Astrocyte of the hippocampus (primary cell): ENCODE measurements around the gene ERICH6B.

ENCODE experiments used
- DNase-seq: peaks from one replicate; pipeline ENCODE4 v3.0.0; 2011; ENCODE audit warnings: low read depth, low spot score

ERICH6B gene

GRCh38 chr13:45601680-45602079, 13.9 kb downstream of the ERICH6B start:
- no peak for DNase-seq

GRCh38 chr13:45598597-45598996, 16.9 kb downstream of the ERICH6B start:
- DNase-seq: no peak

DNA sequence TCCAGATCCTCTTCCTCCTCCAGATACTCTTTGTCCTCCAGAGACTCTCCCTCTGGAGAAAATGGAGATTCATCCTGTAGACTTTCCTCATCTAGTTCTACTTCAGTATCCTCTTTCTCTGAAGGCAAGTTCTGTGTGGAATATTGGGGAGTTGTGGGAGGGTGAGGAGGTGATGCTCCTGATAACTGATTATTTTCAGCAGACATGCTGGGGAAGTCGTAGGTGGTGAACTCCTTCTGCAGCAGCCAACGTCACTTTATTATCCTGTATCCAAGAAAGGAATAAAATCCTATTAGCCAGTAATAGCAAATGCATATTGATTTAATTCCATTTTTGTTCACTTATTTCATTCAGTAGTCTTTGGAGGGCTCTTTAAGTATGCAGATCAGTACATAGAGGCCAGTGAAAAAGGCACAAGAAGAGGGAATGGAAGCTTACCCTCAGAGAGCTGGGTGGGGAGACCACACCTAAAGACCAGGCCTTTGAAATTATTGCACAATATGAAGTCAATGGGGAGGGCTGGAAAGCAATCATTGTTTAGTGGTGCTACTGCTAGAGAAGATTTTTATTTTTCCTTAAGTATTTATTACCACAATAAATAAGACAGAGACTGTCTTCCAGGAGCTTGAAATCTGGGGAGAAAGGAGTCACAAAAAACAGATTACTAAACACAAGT, 18.6 kb downstream of the ERICH6B start:
- DNase-seq: no peak

- DNase-seq: peak; percentile 29
Measured at GRCh38 chr13:45595965-45596364, 19.6 kb downstream of the ERICH6B start.

DNA sequence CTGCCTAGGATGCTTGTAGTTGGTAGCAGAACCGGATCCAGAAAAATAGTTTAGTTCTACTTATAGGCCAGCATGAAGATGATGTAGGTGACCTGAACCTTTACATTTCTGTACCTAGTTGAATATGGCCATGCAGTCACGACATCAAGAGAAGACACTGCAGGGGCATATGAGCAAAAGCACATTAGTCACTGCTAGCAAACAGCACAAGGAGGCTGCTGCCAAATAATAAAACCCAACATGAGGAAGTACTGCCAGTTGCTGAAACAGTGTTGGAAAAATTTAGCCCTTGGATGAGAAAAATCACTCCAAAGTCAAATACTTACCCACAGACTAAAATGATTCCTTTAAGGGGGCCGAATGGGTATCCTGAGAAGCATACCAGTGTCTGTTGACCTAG, 20.8 kb downstream of the ERICH6B start:
- DNase-seq: no peak

DNA sequence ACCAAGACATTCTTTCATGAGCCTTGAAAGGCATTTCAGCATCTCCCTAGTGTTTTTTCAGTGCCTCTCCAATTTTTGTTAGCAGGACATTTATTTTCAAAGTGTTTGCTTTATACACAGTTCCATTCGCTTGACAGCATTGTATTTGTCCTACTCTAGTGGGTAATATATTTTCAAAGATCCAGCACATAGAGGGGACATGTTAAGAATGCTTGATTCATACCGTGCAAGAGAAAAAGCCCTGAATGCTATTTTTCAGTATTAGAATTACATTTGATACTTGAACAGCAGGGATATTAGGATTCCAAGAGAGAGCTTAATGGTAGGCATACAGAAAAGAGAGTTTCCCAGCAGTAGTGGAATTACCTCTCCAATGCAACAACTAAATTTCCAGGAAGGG, 21.3 kb downstream of the ERICH6B start:
- no peak for DNase-seq

DNA sequence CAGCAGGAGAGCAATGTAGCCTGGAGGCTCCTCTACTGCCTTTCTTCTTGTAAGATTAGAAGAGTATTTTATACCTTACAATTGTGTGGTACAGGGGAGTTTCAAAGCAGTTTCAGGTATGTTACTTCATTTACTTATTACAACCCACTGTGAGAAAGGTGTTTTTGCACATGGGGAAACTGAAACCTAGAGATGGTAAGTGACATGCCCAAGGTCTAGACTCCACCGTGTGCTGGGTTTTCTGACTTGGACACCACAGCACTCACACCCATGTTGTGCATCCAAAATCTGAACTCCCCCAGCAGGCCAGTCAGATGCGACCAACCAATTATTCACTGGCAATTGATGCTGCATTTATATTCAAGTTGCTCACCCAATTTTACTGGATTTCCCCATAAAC, 22.8 kb downstream of the ERICH6B start:
- no peak for DNase-seq

GRCh38 chr13:45590066-45590465, 25.5 kb downstream of the ERICH6B start:
- no peak for DNase-seq

DNA sequence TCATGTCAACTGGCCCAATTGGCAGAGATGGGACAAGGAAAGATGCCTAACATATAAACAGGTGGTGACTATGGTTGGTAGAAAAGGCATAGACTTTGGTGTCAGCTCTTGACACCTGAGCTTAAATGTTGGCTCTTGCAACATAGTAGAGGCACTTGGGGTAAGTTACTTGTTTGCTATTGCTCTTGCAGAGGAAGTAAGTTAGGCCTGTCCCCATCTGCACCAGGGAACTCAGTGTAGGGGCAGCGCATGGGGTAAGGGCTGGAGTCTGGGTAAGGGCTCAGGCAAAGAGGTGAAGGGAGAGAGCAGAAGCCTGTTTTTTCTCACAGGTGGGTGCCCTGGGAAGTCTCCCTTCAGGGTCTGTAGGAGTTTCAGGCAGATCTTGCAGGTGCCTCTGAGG, 27.6 kb downstream of the ERICH6B start:
- DNase-seq: no peak

DNA sequence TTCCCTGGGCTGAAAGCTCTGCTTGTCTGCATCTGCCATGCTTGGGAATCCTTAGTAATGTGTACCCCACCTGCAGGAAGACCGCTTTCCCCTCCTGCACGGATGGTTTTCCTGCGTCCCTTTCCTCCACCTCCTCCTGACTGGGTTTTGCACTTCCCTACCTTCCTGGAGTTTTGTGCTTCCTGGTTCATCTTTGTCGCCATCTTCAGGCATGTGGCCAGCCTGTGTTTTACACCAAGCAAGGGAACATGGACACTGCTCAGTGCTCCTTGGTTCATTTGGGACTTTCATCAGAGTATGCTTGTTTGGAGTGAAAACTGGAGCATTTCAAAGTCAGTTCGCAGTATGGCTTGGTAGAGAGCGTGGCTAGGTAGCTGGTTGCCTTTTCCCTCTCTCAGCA, 30.7 kb downstream of the ERICH6B start:
- no peak for DNase-seq

DNA sequence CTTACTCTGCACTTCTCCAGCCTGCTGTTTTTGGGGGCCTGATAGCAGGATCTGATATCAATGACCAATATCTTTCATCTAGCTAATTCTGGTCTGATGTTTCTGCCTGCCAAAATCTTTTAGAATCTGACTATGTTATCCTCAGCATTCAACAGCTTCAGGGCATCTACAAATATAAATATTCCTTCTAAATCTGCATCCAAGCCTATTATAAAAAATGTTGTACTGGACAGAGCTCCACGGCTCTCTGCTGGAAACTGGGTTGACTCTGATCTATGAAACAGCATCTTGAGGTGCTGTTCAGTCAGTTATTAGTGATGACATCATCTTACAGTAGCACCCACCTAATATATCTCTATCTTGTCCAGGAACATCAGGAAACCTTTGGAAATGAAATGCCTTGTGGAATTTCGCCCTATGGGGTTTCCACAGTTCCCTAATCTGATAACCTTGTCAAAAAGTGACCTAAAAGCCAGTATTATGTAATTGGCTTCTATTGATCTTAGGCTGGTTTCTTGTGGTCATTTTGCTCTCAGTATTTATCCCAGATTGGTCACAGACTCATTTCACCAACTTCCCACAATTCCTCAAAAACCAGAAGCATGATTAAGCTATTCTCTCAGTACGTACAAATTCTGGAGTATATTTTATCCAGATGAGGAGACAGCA, 33.0 kb downstream of the ERICH6B start:
- no peak for DNase-seq

- DNase-seq: no peak
Measured at GRCh38 chr13:45576466-45576865, 39.1 kb downstream of the ERICH6B start.

DNA sequence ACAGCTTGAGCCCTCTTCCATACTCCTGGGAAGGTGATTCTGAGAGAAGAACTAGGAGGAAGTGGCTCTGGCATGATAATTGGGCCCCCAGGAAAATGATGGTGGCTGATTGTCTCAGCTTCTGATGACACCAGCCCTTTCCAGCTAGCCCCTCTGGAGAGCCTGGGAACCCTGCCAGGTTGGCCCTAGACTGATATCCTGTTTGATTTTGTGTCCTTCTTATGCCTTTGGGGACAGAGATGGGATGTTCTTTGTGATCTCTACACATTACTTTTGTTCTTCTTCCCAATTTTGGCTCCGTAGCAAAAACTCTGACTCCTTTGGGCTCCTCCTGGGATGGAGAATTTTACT, 39.7 kb downstream of the ERICH6B start:
- no peak for DNase-seq

- no peak for DNase-seq
Measured at GRCh38 chr13:45575146-45575829, 40.3 kb downstream of the ERICH6B start.

- no peak for DNase-seq
Measured at GRCh38 chr13:45565331-45565730, 50.2 kb downstream of the ERICH6B start.

GRCh38 chr13:45564133-45564776, 51.3 kb downstream of the ERICH6B start:
- DNase-seq: peak; percentile 85

DNA sequence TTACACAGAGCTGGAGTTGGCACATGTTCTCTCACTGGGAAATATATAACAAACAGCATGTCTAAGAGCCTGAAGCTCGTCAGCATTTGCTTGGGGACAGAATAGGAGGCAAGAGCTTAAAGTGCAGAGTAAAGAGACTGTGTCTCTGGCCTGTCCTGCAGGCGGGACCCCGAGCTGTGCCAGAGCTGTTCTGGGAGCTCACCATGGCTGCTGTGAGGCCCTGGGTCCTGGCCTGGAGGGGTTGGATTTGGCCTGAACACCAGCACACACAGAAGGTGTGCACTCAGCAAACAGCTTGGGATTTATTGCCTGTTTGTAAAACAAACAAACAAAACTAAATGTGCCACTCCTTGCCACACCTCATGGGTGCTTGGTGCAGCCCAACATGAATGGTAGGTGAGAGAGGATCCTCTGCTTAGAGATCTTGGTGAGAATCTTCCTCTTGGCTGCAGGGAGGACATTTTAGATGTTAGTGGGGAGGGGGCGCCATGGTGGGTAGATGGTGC, 60.9 kb downstream of the ERICH6B start:
- no peak for DNase-seq

DNA sequence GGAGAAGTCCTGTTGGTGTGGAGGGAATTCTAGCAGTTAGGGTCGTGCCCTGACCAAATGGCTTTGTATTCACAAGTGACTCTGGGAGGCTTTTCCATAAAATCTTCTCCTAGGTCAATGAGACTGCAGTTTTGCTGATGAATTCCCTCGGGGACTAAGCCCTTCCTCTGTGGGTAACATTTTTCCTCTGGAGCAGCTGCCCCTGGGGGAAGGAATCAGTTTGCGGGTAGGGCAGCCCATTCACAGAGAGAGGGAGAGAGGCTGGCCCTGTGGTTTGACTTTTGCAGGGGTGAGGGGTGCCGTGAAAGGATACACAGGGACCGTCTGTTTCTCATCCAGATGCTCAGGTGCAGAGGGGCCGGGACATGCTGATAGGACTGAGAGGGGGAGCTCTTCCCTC, 67.3 kb downstream of the ERICH6B start:
- no peak for DNase-seq

DNA sequence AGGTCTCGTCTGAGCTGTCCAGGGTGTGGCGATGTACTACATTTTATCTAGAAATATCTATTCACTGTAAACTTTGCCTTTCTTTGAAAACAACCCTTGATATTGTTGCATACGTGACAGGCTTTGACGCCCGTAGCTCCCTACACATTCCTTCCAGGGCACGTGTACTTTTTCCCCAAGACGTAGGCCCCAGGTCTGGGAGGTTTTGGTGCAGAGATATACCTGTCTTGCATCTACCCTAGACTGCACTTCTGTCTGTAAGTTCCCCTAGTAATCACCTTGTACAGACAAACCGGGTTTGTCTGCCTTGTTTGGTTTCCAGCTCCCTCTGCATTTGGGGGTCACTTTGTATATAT, 69.2 kb downstream of the ERICH6B start:
- DNase-seq: no peak

- no peak for DNase-seq
Measured at GRCh38 chr13:45545686-45546409, 69.7 kb downstream of the ERICH6B start.

GRCh38 chr13:45544520-45544919, 71.0 kb downstream of the ERICH6B start:
- DNase-seq: no peak

DNA sequence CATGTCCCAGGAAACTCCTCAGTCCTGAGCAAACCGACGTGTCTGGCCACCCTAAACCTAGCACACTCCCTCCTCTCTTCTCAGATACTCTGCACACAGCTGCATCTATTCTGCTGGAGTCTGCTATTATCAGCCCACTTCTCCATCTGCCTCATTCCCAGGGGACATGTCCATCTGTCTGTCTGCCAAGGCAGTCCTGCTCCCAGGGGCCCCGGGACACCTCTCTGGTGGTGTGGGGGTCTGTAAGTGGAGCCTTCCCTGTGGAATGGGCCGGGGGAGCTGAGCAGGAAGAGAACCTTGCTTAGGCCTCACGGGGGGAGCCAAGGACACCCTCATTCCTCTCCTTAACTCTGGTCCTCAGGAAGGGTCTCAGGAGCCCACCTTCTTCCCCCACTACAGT, 72.7 kb downstream of the ERICH6B start:
- no peak for DNase-seq
